ENCODE data around the gene RIN3.

RIN3 gene

GRCh38 chr14:92652413-92653151 lies 139.0 kb downstream of the RIN3 start:
- no peak for DNase-seq (ENCODE audit: low read depth, low spot score)
- ChIA-PET CTCF (no interaction called here), POLR2A (no interaction called here)
- TF ChIP-seq, protein P1, sequence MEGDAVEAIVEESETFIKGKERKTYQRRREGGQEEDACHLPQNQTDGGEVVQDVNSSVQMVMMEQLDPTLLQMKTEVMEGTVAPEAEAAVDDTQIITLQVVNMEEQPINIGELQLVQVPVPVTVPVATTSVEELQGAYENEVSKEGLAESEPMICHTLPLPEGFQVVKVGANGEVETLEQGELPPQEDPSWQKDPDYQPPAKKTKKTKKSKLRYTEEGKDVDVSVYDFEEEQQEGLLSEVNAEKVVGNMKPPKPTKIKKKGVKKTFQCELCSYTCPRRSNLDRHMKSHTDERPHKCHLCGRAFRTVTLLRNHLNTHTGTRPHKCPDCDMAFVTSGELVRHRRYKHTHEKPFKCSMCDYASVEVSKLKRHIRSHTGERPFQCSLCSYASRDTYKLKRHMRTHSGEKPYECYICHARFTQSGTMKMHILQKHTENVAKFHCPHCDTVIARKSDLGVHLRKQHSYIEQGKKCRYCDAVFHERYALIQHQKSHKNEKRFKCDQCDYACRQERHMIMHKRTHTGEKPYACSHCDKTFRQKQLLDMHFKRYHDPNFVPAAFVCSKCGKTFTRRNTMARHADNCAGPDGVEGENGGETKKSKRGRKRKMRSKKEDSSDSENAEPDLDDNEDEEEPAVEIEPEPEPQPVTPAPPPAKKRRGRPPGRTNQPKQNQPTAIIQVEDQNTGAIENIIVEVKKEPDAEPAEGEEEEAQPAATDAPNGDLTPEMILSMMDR (IDR thresholded peaks at IDR 0.05; ENCODE audit: insufficient read depth, low read length, missing control alignments) = no peak
- H3K4me3 ChIP-seq (ENCODE audit: low read depth, low read length) = no peak overlapping the region

- ChIA-PET CTCF (interaction anchor here (2.2 kb wide), 1 partner anchor 33 kb away, joined by 8 read pairs; no protein-coding TSS in a partner anchor), POLR2A (no interaction called here)
- TF ChIP-seq, protein P1 (IDR thresholded peaks at IDR 0.05; ENCODE audit: insufficient read depth, low read length, missing control alignments) = no peak
- DNase-seq (ENCODE audit: low read depth, low spot score) = no peak
- H3K4me3 ChIP-seq (ENCODE audit: low read depth, low read length) = no peak overlapping the region
Measured at GRCh38 chr14:92653162-92653651, 139.6 kb downstream of the RIN3 start.

DNA sequence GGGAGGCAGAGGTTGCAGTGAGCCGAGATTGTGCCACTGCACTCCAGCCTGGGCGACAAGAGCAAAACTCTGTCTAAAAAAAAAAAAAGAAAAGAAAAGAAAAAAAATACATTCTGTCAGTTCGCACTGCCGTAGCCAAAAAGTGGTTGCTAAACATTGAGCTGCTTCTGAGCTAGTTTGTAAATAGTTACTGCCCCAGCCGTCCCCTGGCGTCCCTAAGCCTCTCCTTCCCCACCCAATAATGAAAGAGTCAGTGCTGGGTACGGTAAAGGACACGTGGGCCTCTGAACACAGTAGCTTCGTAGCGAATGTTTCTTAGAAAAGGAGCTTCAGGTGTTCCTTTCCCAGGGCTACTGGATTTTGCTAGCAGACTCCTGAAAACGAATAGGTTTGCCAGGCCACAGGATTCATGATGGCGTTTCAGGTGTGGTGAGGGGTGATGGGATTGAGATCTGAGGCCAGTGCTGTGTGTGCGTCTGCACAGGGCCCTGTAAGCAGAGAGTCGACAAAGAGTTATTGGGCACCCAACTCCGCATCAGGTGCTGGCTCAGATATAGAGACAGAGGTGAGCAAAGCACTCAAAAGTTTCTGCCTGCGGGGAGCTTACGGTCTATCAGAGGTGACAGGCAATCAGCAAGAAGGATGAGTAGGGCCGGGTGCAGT lies 140.8 kb downstream of the RIN3 start:
- H3K4me3 ChIP-seq (ENCODE audit: low read depth, low read length) = no peak overlapping the region

GRCh38 chr14:92655419-92656201 lies 142.0 kb downstream of the RIN3 start:
- ChIA-PET POLR2A (no interaction called here), CTCF (interaction anchor here (1.0 to 1.1 kb wide), 2 partner anchors 61 to 67 kb away, joined by 3 to 4 read pairs; no protein-coding TSS in a partner anchor)
- TF ChIP-seq, protein P1 (IDR thresholded peaks at IDR 0.05; ENCODE audit: insufficient read depth, low read length, missing control alignments) = no peak
- DNase-seq (ENCODE audit: low read depth, low spot score) = no peak
- no peak overlapping the region for H3K4me3 ChIP-seq (ENCODE audit: low read depth, low read length)

More for the DNA sequence above, 140.8 kb downstream of the RIN3 start:
- POLR2A ChIA-PET = no interaction called here
- CTCF ChIA-PET = interaction anchor here (2.2 kb wide), 1 partner anchor 32 kb away, joined by 8 read pairs; no protein-coding TSS in a partner anchor
- TF ChIP-seq, protein P1 (IDR thresholded peaks at IDR 0.05; ENCODE audit: insufficient read depth, low read length, missing control alignments) = no peak
- DNase-seq (ENCODE audit: low read depth, low spot score) = no peak

GRCh38 chr14:92656306-92657081 lies 142.9 kb downstream of the RIN3 start:
- H3K4me3 ChIP-seq (ENCODE audit: low read depth, low read length) = no peak overlapping the region
- CTCF ChIA-PET = interaction anchor here (0.8 to 1.3 kb wide), 4 partner anchors 9 to 68 kb away, joined by 3 to 4 read pairs (median 3); no protein-coding TSS in a partner anchor
- TF ChIP-seq, protein P1 (IDR thresholded peaks at IDR 0.05; ENCODE audit: insufficient read depth, low read length, missing control alignments) = peak; percentile 25
- POLR2A ChIA-PET = no interaction called here
- no peak for DNase-seq (ENCODE audit: low read depth, low spot score)
